IPS DF 19.7 (cell line): ENCODE data around the gene TMEM217.
A peak's percentile ranks its signal among the peaks of the same experiment; 100 is the strongest.
"Not testable (repeated sequence)": the region's sequence is repeated elsewhere in the genome, so short reads cannot be mapped to it uniquely, and the experiment has no call there.

Source experiments
- DNase-seq: peaks from one replicate; pipeline ENCODE4 v3.0.0-alpha.2; 2013; ENCODE audit warnings: low read depth, low spot score

The TMEM217 gene

DNA sequence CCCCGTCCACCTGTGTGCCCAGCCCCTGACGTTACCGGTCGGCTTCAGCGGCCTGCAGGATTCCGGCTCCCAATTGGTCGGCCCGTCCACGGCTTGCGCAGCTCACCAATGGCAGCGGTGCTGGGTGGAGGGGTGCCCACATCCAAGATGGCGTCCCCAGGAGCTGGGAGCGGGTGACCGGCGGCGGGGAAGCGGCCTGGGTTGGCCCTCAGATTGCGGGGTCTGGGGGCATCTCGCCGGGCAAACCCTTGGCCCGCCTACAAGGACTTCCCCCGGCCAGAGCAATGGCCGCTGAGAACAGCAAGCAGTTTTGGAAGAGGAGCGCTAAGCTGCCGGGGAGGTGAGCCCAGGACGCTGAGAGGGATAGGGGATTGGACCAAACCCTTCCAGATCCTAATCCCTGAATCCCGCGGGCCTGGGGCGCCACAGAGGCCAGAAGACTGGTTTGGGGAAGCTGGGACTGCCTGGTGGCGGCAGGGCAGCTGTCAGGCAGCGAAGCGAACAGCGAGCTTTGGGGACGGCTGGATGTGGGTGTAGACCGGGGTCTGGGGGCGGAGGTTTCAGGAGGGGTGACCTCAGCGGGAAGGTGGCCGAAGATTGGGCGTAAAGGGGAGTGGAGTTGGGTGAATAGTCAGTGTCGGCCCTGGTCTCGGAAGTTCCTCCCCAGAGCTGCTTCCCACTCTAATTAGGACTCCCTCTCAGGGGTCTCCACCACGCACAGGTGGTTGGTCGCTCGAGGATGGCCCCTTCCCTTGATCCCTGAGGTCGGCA lies at the start of gene TMEM217, which contains the start of gene TBC1D22B:
Gene TMEM217 (minus strand): TSS at position 511 of the 771 bp plus-strand sequence. CDS start 39,114 bp downstream, outside the sequence.
Gene TBC1D22B (plus strand): TSS at position 139 of the 771 bp plus-strand sequence. CDS start 146 bp downstream, at position 285.
- DNase-seq = peak; percentile 92

DNA sequence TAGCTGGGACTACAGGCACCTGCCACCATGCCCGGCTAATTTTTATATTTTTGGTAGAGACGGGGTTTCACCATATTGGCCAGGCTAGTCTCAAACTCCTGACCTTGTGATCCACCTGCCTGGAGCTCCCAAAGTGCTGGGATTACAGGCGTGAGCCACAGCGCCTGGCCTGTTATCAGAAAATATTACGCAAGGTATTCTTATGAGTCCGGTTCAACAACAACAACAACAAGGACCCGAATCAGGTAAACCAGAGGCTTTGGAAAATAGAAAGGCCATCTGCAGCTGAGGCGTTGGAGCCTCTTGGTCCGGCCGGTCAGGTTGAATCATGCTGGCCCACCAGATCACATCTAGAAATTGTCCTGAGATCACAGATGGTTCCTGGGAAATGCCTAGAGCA lies 49.5 kb upstream of the TMEM217 start:
- not testable (repeated sequence) for DNase-seq

DNA sequence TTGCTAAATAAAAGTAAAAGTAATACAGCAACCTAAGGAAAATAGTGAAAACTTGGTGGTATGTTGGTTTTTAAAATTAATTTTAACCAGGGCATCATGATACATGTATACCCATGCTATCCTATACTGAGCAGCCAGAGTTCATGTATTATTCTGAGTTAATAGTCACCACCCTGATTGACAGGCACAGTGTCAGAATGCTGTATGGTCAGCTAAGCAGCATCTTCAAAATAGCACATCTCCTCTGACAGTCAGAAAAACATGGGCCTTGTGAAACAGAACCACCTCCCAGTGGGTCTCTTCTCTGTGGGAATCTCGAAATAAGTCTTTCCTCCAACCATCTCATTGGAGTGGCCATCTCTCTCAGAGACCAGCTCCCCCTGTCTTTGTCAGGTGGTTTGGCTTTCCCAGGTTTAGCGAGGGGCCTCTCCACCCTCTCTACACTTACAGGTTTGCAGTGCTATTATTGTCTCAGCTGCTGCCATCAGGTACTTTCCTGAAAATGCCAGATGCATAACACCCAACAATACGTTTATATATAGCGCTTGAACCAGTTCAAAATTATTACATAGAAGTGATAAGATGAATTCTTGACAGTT lies 48.8 kb upstream of the TMEM217 start:
- DNase-seq = no peak

DNA sequence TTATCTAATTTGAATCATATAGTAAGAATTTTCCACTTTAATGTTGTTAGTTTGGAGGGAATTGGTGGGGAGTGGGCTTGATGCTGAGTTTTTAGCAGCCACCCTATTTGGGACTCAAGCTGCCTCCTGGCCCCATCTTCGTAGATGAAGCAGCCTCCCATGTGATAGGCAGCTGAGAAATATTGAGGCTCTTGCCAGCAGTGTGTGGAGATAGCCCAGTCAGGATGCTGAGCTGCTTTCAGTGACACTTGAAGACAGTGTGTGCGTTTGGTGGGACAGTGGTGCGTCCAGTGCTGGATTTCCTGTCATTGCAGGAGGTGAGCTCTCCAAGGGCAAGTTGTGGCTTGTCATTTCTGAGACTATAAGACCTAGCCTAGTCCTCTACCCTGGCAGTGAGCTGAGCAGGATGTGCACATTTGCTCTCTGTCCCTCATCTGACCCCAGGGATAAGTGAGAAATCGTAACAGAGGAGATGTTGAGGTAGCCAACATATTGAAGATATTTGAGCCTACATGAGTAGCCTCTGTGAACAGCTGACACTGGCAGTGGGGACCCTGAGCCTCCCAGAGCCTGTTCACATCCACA lies 48.0 kb upstream of the TMEM217 start:
- DNase-seq = no peak

DNA sequence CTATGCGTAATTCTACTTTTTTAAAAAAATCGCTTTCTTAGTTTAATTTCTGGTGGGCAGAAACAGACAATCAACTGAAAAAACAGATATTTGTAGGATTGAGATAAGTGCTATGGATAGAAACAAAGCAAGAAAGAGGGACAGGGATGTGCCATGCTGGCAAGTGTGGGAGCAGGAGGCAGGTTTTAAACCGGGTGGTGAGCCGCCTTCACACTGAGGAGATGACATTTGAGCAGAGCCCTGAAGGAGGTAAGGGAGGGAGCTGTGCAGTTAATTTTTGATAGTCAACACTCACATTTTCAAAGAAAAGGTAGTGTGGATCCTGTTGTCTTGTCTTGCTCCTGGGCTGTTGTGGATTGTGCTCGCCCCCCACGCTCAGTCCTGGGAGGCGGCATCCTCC lies 46.8 kb upstream of the TMEM217 start:
- no peak for DNase-seq

DNA sequence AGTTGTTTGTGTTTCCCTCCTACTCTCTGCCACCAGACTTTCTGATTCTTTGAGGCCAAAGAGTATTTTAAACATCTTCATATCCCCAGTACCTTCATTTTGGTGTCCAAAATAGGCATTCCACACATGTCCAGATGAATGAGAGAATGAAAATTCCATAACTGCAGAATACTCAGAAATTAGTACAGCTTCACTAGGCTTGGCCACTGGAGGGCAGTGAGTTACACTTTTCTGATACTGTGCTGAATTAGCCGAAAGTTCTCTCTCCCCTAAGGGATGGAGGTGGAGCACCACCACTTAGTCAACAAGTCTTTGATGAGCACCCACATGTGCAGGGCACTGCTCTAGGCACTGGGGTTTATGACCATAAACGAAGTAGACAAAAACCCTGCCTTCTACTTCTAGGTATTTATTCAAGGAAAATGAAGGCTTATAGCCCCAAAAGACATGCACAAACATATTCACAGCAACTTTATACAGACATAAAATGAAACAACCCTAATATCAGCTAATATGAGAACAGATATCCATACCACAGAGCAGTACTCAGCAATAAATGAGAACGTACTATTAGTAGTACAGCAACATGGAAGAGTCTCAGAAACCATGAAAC lies 46.1 kb upstream of the TMEM217 start:
- DNase-seq = no peak

DNA sequence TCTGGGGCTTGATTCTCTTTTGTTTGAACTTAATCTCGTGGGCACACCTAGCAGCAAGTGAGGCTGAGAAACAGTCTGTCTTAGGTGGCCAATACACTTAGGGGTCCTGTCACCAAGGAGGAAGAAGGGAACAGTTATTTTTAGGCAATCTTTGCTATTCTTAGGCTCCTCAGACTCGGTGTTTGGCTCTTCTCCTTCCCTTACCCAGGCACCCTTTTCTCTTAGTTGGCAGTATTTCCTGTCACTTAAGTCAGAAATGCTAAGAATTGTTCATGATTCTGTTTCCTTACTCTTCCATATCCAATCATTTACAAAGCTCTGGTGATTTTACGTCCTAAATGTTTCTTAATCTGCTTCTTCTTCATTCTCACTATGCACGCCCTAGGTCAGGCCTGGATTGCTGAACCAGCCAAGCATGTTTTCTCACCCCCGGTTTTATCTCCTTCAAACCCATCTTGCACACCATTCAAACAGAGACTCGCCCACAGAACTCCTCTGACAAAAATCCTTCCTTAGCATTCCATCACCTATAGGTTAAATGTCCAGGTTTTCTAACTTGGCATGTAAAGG lies 45.2 kb upstream of the TMEM217 start:
- DNase-seq = no peak

DNA sequence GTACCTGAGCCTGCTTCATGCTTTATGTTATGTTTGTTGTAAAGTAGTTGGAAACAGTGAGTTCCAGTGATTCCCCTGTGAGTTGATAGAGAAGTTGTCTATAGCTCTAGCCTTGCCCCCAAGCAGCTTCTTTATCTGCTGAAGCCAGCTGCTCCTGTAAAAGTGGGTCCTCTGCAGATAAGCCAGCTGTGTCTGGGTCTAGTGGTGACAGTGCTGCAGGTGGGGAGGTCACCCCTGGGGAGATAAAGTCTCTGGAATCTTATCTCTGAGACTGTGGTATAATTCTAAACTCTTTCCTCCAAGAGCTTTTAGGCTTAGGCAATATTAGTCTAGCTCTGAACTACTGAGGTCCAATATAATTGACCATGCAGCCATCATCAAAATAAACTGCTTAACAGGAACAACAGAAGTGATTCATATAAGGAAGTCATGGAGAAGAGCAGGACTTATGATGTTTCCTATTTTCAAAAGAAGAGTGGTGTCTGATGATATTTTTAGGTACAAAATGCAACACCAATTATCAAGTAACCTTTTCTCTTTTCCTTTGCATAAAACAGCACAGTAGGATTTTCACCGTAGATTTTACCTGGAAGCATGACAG lies 44.2 kb upstream of the TMEM217 start:
- DNase-seq = no peak

DNA sequence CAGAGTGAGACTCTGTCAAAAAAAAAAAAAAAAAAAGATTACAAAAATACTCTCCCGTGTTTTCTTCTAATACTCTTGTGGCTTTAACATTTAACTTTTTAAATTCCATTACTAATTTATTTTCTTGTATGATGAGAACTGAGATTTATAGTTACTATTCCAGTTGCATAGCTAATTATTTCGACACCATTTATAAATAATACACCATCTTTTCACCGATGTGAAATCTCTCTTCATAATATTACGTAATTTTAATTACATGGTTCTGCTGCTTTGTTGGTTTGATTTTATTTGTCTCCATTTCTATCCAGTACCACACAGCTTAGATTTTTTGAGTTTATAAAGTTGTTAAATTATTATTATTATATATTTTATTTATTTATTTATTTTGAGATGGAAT lies 42.0 kb upstream of the TMEM217 start:
- DNase-seq = no peak

DNA sequence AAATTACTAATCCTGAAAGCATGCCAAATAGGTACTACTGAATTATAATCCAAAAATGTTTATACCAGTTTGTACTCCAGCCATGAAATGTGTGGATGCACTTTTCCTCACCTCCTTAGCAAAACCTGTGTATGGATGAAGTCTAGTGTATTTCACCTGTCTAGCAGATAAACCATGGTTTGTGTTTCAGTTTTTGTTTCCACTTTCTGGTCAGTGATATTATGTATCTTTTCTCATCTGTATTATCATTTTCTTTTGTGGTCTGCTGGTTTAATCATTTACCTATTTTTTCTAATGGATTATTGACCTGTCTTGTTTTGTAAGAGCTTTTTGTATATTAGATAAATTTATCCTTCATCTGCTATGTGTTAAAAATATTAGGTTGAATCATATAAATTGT lies 41.0 kb upstream of the TMEM217 start:
- DNase-seq = no peak

DNA sequence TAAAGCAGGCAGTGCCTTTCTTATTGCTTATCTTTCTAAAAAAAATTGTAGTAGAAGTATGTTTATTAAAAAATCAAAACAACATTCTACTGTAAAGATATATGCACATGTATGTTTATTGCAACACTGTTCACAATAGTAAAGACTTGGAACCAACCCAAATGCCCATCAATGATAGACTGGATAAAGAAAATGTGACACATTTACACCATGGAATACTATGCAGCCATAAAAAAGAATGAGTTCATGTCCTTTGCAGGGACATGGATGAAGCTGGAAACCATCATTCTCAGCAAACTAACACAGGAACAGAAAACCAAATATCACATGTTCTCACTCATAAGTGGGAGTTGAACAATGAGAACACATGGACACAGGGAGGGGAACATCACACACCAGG lies 39.7 kb upstream of the TMEM217 start:
- not testable (repeated sequence) for DNase-seq

DNA sequence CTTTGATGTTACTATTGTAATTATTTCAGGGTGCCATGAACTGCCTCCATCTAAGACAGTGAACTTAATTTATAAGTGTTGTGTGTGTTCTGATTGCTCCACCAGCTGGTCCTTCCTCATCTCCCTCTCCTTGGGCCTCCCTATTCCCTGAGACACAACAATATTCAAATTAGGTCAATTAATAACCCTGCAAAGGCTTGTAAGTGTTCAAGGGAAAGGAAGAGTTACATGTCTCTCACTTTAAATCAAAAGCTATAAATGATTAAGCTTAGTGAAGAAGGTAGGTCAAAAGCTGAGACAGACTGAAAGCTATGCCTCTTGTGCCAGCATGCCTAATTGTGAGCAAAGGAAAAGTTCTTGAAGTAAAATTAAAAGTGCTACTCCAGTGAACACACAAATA lies 35.5 kb upstream of the TMEM217 start:
- DNase-seq = no peak

DNA sequence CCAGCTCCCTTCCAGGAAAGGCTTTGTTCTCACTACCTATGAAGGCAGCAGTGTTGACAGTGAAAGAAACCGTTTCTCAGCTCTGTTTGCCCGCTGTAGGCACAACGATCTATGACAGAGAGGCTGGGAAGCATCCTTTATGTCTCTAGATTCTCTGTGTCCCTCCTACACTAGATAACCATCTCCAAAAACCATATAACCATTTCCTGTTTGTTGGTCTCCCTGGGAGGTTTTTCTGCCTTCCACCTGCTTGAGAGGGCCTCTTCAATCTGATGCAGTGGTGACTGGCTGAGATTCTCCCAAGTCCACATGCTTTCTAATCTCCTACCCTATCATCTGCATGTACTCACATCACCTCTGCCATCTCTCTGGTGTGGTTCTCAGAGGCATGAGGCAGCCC lies 32.0 kb upstream of the TMEM217 start:
- no peak for DNase-seq

DNA sequence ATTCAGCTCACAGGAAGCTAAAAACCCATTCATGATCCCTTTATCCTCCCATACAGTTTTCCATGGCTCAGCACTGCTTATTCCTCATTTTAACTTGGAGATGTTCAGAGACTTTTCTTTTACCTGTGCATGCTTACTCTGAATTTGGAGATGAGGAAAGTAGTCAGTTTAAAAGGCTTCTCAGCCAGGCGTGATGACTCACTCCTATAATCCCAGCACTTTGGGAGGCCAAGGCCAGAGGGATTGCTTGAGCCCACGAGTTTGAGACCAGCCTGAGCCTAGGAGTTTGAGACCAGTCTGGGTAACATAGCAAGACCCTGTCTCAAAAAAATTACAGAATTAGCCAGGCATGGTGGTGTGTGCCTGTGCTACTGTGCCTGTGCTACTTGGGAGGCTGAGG lies 30.3 kb upstream of the TMEM217 start:
- no peak for DNase-seq

DNA sequence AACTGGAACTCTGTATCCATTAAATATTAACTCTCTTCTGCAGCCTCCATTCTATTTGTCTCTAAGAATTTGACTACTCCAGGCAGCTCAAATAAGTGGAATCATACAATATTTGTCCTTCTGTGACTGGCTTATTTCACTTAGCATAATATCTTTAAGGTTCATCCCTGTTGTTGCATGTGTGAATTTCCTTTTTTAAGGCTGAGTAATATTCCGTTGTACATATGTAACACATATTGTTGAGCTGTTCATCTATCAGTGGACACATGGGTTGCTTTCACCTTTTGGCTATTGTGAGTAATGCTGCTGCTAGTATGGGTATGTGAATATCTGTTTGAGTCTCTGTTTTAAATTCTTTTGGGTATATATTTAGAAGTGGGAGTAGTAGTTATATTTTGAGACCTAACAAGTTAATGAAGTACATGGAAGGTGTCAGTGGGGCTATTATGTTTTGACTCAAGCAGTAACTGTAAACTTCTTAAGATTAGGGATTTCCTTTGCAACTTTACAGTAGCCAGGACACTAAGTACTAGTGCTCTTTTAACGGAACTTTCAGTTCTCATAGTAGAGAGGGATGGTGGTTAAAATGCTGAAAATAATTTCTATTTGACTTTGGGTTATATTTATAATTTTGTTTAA lies 29.7 kb upstream of the TMEM217 start:
- DNase-seq = no peak

DNA sequence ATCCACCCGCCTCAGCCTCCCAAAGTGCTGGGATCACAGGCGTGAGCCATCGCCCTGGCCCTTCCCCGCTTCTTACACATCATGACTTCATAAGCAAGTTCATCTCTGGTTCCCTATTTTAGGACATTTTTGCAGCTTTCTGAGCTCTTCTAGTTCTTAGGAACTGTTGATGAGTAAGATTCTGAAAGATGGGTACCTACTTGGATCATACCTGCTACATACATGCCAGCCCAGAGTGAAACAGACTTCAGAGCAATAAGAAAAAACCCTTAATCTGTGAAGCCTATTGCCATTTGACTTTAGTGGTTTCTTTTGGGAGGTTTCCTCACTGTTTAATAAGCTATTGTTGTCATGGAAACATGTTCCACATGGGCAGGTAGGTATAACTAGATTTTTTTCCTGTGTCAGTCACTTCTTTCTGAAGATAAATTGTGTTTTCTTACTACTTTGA lies 27.9 kb upstream of the TMEM217 start:
- DNase-seq = no peak

DNA sequence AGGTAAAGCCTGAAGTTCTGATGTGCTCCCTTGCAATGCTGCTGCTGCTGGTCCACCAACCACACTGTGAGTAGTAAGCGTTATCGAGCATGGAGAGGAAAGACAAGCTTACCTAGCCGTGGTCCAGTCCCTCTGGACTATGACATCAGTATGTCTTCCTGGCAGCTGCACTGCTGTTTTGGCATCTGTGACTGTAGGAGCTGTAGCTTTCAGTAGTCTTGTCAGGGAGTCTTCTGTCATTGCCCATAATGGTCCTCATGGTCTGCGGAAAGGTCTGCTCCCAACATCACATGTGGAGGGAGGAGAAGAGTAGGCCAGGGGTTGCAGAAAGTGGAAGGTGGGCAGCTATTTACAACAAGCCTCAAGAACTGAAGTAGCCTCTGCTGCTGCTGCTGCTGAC lies 26.8 kb upstream of the TMEM217 start:
- no peak for DNase-seq

DNA sequence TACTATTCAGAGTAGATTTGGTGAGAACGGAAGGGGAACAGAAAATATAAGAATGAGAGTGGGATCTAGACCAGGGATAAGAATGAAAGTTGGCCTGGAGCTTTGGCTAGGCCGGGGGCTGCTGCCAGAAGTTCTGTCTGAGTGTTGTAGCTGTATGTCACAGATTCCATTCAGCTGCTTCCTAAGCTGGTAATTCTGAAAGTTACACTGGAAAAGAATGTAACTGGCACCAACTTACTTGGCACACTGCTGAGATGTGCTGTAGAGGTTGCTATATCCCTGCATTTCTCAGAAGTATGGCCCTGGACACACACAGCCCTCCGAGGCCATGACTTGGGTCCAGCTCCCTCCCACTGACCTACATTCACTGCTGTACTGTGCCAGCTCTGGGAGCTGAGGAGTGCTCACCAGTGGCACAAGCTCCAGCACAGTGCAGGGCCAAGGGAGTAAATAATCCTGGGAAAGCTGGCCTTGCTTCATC lies 25.8 kb upstream of the TMEM217 start:
- no peak for DNase-seq

DNA sequence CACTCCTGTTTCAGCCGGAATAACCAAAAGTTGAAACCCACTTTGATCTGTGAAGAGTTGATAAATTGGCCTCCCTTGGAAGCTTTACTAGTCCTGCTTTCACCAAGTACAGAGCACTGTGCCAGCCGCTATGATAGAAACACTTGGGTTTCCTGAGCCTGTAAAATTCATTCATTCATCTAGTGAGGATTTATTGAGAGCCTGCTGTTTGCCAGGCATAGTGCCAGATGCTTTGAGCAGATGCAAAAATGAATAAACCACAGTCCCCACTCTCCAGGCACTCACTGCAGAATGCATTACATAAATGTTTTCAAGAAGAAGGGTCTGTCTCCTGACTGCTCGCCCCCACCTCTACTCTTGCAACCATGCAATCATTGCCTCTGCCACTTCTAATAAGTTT lies 25.3 kb upstream of the TMEM217 start:
- DNase-seq = no peak

DNA sequence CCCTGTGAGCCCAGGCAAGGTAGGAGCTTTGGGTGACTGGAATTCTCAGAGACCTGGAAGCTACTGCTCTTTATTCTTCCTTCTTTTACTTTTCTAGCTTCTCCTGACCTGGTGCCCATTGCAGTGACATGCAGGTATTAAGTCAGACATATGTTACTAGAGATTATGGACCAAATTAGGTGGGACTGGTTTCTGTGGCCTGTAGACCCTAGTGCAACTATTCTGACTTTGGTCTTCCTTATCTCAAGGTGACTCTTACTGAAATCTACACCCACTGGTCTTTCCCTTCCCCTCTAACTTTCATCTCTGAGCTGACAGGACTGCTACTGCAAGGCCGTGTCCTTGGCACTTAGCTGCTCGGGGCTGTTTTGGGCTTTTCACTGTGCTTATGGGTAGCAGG lies 24.4 kb upstream of the TMEM217 start:
- DNase-seq = no peak
